Large intestine (tissue), 3 donors: ENCODE data around the gene DNAL1. TPM values are rescaled to one million over a fixed set of nuclear protein-coding genes. Genes with fewer than 3 reads are reported as not detected.
"Not testable (repeated sequence)": the region's sequence is repeated elsewhere in the genome, so short reads cannot be mapped to it uniquely, and the experiment has no call there.

Experiments
- DNase-seq, 2 donors: peaks; one replicate each; pipeline versions ENCODE4 v3.0.0 to v3.0.0-alpha.2; 2013
- H3K27ac ChIP-seq: one replicate; pipeline ENCODE4 v1.5.1; 2013; ENCODE audit warnings: low read length
- H3K27me3 ChIP-seq: 2 replicates; pipeline ENCODE4 v1.6.1; 2013; ENCODE audit warnings: low read length; ENCODE audit not compliant: control insufficient read depth, insufficient read depth
- H3K36me3 ChIP-seq: 2 replicates; pipeline ENCODE4 v1.6.1; 2013; ENCODE audit warnings: low read length; ENCODE audit not compliant: control insufficient read depth, insufficient read depth
- H3K4me1 ChIP-seq: one replicate; pipeline ENCODE4 v1.6.1; 2013; ENCODE audit warnings: low read length; ENCODE audit not compliant: control insufficient read depth, insufficient read depth
- H3K4me3 ChIP-seq: one replicate; pipeline ENCODE4 v1.5.1; 2013; ENCODE audit warnings: low read length
- H3K9me3 ChIP-seq: one replicate; pipeline ENCODE4 v1.6.1; 2013; ENCODE audit warnings: mild to moderate bottlenecking, low read depth, low read length, moderate library complexity; ENCODE audit not compliant: control insufficient read depth
- WGBS: methylation state at CpG from one replicate; pipeline ENCODE4 v1.1.5; 2013; ENCODE audit warnings: low lambda C conversion rate; ENCODE audit not compliant: insufficient coverage; 5-methylcytosine and 5-hydroxymethylcytosine counted together
- polyA plus RNA-seq: library from polyadenylated mRNA; unstranded; fragments of 120-200 nt; gene quantifications from one replicate; pipeline ENCODE4 v1.2.1, GENCODE V29; 2013

DNAL1 gene
- polyA plus RNA-seq, 1 donor, result 7.2 TPM

DNA sequence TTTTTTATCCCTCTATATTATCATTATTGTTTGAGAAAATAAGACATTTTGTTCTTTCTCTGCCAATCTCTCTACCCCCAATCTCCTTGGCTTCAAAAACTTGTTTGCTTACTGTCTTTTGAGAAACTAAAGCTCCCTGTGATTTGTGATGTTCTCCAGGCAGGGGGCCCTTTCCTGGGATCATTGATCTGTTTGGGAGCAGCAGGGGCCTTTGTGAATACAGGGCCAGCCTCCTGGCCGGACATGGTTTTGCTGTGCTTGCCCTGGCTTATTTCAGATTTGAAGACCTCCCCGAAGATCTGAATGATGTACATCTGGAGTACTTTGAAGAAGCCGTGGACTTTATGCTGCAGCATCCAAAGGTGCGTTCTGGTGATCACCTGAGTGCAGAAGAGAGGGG, 28.0 kb upstream of the DNAL1 start:
- no CpG with 5 or more reads among the region's 4 CpGs for WGBS
- Histone ChIP-seq H3K4me1 (no peaks in the 10 kb centered on the region), H3K9me3 (no peaks in the 10 kb centered on the region)

DNA sequence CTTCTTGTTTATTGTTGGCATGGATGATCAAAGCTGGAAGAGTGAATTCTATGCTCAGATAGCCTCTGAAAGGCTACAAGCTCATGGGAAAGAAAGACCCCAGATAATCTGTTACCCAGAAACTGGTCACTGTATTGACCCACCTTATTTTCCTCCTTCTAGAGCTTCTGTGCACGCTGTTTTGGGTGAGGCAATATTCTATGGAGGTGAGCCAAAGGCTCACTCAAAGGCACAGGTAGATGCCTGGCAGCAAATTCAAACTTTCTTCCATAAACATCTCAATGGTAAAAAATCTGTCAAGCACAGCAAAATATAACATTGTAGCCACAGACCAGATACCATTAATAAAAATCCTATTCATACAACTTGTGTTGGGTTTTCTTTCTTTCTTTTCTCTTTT, 25.3 kb upstream of the DNAL1 start:
- no peaks in the 10 kb centered on the region for H3K27me3 ChIP-seq
- no peaks in the 10 kb centered on the region for H3K36me3 ChIP-seq
- no peaks in the 10 kb centered on the region for H3K4me1 ChIP-seq

More for the DNA sequence above, 28.0 kb upstream of the DNAL1 start:
- Histone ChIP-seq H3K36me3 (no peaks in the 10 kb centered on the region), H3K27me3 (no peaks in the 10 kb centered on the region), H3K4me3 (no peak overlapping the region), H3K27ac (no peak overlapping the region)
- no peak for DNase-seq

DNA sequence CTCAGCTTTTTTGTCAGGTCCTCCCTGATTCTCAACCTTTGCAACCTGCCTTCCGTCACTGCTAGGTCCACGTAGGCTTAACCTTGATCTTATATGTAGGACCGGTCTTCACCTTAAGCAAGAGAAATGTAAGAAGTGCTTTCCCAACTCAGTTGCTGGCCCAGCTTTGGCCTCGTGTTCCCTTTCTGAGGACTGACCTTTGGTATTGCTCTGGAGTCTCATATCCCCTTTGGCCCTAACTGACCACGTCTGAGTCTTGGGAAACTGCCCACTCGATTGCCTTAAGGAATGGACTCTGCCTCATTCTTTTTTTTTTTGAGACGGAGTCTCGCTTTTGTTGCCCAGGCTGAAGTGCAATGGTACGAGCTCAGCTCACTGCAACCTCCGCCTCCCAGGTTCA, 24.5 kb upstream of the DNAL1 start:
- H3K9me3 ChIP-seq, result no peaks in the 10 kb centered on the region
- no peaks in the 10 kb centered on the region for H3K36me3 ChIP-seq
- H3K4me1 ChIP-seq, result no peaks in the 10 kb centered on the region
- WGBS, result no CpG with 5 or more reads among the region's 10 CpGs
- H3K4me3 ChIP-seq, result no peak overlapping the region
- H3K27ac ChIP-seq, result no peak overlapping the region
- no peaks in the 10 kb centered on the region for H3K27me3 ChIP-seq
- peak; percentile 57 to 66 for DNase-seq

More for the DNA sequence above, 25.3 kb upstream of the DNAL1 start:
- Histone ChIP-seq H3K27ac (no peak overlapping the region), H3K9me3 (no peaks in the 10 kb centered on the region), H3K4me3 (no peak overlapping the region)
- no CpG with 5 or more reads among the region's 1 CpG for WGBS
- DNase-seq, result no peak

DNA sequence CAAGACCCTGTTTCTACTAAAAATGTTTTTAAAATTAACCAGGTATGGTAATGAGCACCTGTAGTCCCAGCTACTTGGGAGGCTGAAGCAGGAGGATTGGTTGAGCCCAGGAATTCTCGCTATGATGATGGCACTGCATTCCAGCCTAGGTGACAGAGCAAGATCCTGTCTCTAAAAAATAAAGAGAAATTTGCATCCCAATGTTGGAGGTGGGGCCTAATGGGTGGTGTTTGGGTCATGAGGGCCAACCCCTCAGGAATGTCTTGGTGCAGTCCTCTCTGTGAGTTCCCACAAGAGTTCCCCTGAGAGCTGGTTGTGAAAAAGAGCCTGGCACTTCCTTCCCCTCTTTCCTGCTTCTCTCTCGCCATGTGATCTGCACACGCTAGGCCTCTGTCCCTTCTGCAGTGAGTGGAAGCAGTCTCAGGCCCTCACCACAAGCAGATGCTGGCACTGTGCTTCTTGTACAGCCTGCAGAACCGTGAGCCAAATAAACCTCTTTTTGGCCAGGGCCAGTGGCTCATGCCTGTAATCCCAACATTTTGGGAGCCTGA, 21.2 kb upstream of the DNAL1 start:
- WGBS, result 100% methylated on average over 1 of the region's 4 CpGs
- Histone ChIP-seq H3K27me3 (no peaks in the 10 kb centered on the region), H3K4me1 (no peaks in the 10 kb centered on the region), H3K27ac (no peak overlapping the region), H3K36me3 (no peaks in the 10 kb centered on the region), H3K4me3 (no peak overlapping the region), H3K9me3 (no peaks in the 10 kb centered on the region)
- DNase-seq, result no peak

DNA sequence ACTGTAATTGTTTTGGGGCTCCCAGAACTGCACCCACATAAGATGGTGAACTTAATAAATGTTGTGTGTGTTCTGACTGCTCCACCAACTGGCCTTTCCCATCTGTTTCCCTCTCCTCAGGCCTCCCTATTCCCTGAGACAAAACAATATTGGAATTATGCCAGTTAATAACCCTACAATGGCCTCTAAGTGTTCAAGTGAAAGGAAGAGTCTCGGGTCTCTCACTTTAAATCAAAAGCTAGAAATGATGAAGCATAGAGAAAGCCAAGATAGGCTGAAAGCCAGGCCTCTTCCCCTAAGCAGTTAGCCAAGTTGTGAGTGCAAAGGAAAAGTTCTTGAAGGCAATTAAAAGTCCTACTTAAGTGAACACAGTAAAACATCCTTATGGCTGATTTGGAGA, 19.1 kb upstream of the DNAL1 start:
- no peak for DNase-seq
- H3K27ac ChIP-seq, result no peak overlapping the region
- no peak overlapping the region for H3K4me3 ChIP-seq
- H3K4me1 ChIP-seq, result no peaks in the 10 kb centered on the region
- WGBS, result no CpG with 5 or more reads among the region's 1 CpG
- H3K36me3 ChIP-seq, result no peaks in the 10 kb centered on the region
- no peaks in the 10 kb centered on the region for H3K9me3 ChIP-seq
- no peaks in the 10 kb centered on the region for H3K27me3 ChIP-seq

DNA sequence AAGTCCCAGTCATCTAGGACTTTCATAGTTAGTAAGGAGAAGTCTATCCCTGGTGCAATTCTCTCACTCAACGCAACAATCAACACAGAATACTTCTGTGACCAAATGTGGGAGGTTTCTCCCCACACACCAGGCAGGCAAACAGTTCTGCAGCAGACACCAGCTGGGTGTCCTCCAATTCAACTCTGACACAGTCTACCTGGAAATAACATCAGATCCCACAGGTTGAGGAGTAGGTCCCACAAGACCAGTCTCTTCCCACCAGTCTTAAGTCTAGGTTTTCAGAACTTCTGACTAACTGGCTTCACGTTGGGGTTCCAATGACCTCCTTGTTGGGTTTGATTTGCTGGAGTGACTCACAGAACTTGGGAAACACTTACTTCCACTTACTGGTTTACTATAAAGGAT, 17.6 kb upstream of the DNAL1 start:
- H3K9me3 ChIP-seq, result no peaks in the 10 kb centered on the region
- H3K4me1 ChIP-seq, result no peaks in the 10 kb centered on the region
- 100% methylated on average over 1 of the region's 2 CpGs for WGBS
- no peaks in the 10 kb centered on the region for H3K36me3 ChIP-seq
- H3K27ac ChIP-seq, result no peak overlapping the region
- H3K27me3 ChIP-seq, result no peaks in the 10 kb centered on the region
- no peak overlapping the region for H3K4me3 ChIP-seq
- no peak for DNase-seq

DNA sequence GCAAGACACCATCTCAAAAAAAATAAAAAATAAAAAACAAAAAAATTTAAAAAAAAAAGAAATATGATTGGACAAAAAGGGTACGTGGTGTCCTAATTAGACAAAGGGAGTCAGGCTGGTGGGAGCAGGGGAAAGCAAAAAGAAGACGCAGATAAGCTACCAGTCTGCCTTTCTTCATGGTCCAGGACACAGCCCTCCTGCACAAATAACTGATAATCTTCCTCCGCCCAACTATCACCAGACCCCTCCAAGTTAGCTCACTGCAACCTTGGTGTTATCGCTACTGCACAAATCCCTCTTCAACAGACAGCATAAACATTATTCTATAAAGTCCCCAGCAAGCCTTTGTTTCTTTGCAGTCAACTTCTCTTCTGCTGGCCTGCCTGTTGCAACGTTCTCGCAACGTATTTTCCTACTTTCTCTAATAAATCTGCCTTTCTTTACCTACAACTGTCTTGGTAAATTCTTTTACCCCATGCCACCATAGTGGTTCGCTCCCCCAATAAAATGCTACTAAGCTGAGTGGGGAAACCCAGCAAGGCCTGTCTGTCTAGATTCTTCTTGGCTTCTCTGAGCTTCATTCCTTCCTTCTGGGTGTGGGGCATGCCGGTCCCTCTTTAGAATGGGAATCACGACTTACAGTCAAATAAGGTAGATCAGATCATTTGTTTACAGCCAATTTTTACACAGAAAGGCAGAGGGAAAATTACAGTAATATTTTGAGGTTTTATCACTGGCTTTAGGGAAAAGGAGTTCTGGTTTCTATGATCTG, 14.6 kb upstream of the DNAL1 start:
- Histone ChIP-seq H3K27me3 (peaks cover 17% of the 10 kb centered on the region), H3K4me1 (peaks cover 6% of the 10 kb centered on the region), H3K9me3 (no peaks in the 10 kb centered on the region), H3K27ac (no peak overlapping the region), H3K4me3 (no peak overlapping the region), H3K36me3 (no peaks in the 10 kb centered on the region)
- WGBS, result 58% methylated on average over 5 of the region's 10 CpGs
- DNase-seq, result no peak

DNA sequence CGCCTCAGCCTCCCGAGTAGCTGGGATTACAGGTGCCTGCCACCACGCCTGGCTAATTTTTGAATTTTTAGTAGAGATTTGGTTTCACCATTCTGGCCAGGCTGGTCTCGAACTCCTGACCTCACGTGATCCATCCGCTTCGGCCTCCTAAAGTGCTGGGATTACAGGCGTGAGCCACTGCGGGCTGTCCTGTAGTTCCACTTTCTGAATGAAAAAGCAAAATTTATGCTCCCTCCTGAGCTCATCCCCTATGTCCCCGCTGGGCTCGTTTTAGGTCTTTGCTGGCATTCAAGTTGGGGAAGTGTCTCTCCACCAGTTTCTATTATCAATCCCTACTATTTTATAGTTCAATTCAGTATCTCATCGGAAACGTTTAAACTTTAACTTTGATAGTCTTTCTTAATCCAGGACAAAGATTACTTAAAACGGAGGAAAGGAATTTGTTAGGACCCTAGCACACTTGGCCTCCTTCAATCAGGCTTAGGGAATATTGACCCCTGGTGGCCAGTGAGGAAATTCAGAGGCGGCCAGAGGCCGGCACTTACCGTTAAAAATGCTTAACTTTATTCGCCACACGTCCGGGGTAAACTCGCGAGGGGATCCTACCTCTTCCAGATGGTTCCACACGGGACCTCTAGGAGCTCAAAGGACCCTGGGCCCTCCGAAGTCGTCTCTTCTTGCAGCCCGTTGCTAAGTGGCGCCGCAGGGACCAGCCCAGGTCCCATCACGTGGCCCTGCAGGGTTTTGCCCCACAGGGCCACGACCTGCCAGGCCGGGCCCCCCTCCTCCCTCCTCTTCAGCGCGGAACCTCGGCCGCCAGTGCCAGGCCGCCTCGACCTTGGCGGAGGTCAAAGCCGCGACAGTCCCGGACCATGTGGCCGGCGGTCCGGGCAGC, 11.4 kb upstream of the DNAL1 start:
- peak overlapping the region; percentile 69 for H3K4me3 ChIP-seq
- H3K36me3 ChIP-seq, result no peaks in the 10 kb centered on the region
- H3K27me3 ChIP-seq, result peaks cover 17% of the 10 kb centered on the region
- peak; percentile 41 to 73 for DNase-seq
- no peaks in the 10 kb centered on the region for H3K9me3 ChIP-seq
- 47% methylated on average over 3 of the region's 44 CpGs for WGBS
- H3K27ac ChIP-seq, result no peak overlapping the region
- peaks cover 8% of the 10 kb centered on the region for H3K4me1 ChIP-seq

DNA sequence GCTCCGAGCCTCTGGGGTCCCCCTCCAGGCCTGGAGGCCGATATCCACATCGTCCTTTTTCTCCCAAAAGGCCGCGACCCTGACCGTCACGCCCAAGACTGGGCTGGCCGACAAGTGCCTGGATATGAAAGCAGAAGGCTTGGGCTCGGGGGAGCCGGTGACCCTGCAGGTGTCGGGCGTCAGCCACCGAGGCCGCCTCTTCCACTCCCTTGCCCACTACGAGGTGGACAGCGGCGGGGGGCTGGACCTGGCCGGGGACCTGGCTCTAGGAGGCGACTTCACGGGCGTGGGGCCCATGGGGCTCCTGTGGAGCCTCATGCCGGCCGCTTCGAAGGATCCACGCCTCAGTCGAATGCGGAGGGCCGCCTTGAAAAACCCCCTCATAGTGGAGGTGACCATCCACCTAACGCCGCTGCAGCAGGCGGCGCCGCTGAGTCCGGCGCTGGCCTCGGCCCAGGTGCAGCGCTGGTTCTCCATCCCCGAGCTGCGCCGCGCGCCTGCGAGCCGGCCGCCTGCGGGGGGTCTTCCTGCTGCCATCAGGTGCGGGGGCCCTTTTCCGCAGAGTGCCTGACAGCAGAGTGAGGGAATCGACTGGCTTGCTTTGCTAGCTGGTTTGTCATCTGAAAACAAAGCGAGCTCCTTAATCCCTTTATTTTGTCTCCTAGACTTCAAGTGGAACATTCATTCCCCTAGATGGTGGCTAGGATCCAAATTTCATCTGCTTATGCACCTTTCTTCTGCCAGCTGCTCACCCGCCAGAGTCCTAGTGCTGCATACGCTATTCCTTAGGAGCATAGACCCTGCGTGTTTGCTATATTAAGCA, 10.6 kb upstream of the DNAL1 start:
- Histone ChIP-seq H3K4me1 (peaks cover 8% of the 10 kb centered on the region), H3K36me3 (no peaks in the 10 kb centered on the region), H3K9me3 (no peaks in the 10 kb centered on the region), H3K4me3 (peak overlapping the region; percentile 69), H3K27me3 (peaks cover 17% of the 10 kb centered on the region), H3K27ac (no peak overlapping the region)
- no CpG with 5 or more reads among the region's 53 CpGs for WGBS
- peak in 1 of 2 donors; percentile 47 for DNase-seq

DNA sequence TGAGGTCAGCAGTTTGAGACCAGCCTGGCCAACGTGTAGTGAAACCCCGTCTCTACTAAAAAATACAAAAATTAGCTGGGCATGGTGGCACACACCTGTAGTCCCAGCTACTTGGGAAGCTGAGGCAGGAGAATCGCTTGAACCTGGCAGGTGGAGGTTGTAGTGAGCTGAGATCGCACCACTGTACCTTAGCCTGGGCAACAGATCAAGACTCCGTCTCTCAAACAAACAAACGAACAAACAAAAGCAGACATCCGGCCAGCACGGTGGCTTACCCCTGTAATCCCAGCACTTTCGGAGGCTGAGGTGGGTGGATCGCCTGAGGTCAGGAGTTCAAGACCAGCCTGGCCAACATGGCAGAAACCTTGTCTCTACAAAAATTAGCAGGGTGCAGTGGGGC, 8.4 kb upstream of the DNAL1 start:
- H3K27me3 ChIP-seq, result peaks cover 17% of the 10 kb centered on the region
- not testable (repeated sequence) for H3K27ac ChIP-seq, H3K9me3 ChIP-seq, H3K4me3 ChIP-seq, H3K36me3 ChIP-seq, H3K4me1 ChIP-seq, DNase-seq
- WGBS, result no CpG with 5 or more reads among the region's 10 CpGs
